GM11168 (cell line): ENCODE measurements around the gene RIPK1.
"Not testable (repeated sequence)": the region's sequence is repeated elsewhere in the genome, so short reads cannot be mapped to it uniquely, and the experiment has no call there.

Experiments
- in situ Hi-C: fragments of 300-500 bp; cut with MboI; formaldehyde crosslinking; loops from one replicate; pipeline ENCODE4 v1.12.0; 2022; ENCODE audit warnings: low sequenced_read_pairs; ENCODE audit not compliant: unreplicated experiment

RIPK1 gene

GRCh38 chr6:3041606-3042005 lies 26.7 kb upstream of the RIPK1 start:
- in situ Hi-C loops, result no loop called here

GRCh38 chr6:3045369-3045768 lies 22.9 kb upstream of the RIPK1 start:
- in situ Hi-C loops, result no loop called here

GRCh38 chr6:3045777-3046176 lies 22.5 kb upstream of the RIPK1 start:
- in situ Hi-C loops, result no loop called here

GRCh38 chr6:3046295-3046694 lies 22.0 kb upstream of the RIPK1 start:
- in situ Hi-C loops, result no loop called here

- in situ Hi-C loops, result not testable (repeated sequence)
Measured at GRCh38 chr6:3048009-3048408, 20.3 kb upstream of the RIPK1 start.

GRCh38 chr6:3052481-3053230 lies 15.6 kb upstream of the RIPK1 start:
- in situ Hi-C loops, result loop anchor here (5.0 kb wide), 1 partner anchor 50 kb away; no protein-coding TSS in a partner anchor

GRCh38 chr6:3053231-3053508 lies 15.1 kb upstream of the RIPK1 start:
- in situ Hi-C loops, result loop anchor here (5.0 kb wide), 1 partner anchor 51 kb away; no protein-coding TSS in a partner anchor

GRCh38 chr6:3054229-3055157 lies 13.8 kb upstream of the RIPK1 start:
- in situ Hi-C loops, result loop anchor here (5.0 kb wide), 1 partner anchor 52 kb away; no protein-coding TSS in a partner anchor

- in situ Hi-C loops, result not testable (repeated sequence)
Measured at GRCh38 chr6:3055158-3055499, 13.2 kb upstream of the RIPK1 start.

- in situ Hi-C loops, result no loop called here
Measured at GRCh38 chr6:3057063-3057770, 11.1 kb upstream of the RIPK1 start.

- in situ Hi-C loops, result no loop called here
Measured at GRCh38 chr6:3058957-3059356, 9.3 kb upstream of the RIPK1 start.

- in situ Hi-C loops, result not testable (repeated sequence)
Measured at GRCh38 chr6:3060092-3060491, 8.2 kb upstream of the RIPK1 start.

GRCh38 chr6:3061501-3061941 lies 6.8 kb upstream of the RIPK1 start:
- in situ Hi-C loops, result no loop called here

GRCh38 chr6:3063340-3063732 lies 5.0 kb upstream of the RIPK1 start:
- in situ Hi-C loops, result not testable (repeated sequence)

- in situ Hi-C loops, result no loop called here
Measured at GRCh38 chr6:3063733-3064700, 4.3 kb upstream of the RIPK1 start.

GRCh38 chr6:3071568-3071967 lies 3.3 kb downstream of the RIPK1 start:
- in situ Hi-C loops, result no loop called here

- in situ Hi-C loops, result no loop called here
Measured at GRCh38 chr6:3072798-3073197, 4.5 kb downstream of the RIPK1 start.

- in situ Hi-C loops, result no loop called here
Measured at GRCh38 chr6:3073382-3073781, 5.1 kb downstream of the RIPK1 start.

GRCh38 chr6:3075772-3076113 lies 7.4 kb downstream of the RIPK1 start:
- in situ Hi-C loops, result no loop called here

GRCh38 chr6:3076320-3076719 lies 8.0 kb downstream of the RIPK1 start:
- in situ Hi-C loops, result no loop called here
